NCI-H82 treated with DMSO at 0.1 percent for 48 hours (cell line): ENCODE data around the gene TOMM20.

ENCODE experiments used
- DNase-seq: peaks from one replicate; lab custom pipeline; 2025; ENCODE audit not compliant: unreplicated experiment; lab: John Stamatoyannopoulos, UW

TOMM20 gene

GRCh38 chr1:235136111-235136510 is 7.5 kb upstream of the TOMM20 start:
- no peak for DNase-seq

GRCh38 chr1:235134171-235134570 is 5.5 kb upstream of the TOMM20 start:
- DNase-seq, result no peak

- DNase-seq, result no peak
These were observed 4.4 kb upstream of the TOMM20 start for GRCh38 chr1:235133086-235133485.

GRCh38 chr1:235131961-235132360 is 3.3 kb upstream of the TOMM20 start:
- no peak for DNase-seq

- DNase-seq, result no peak
These were observed 2.2 kb upstream of the TOMM20 start for GRCh38 chr1:235130766-235131270.

GRCh38 chr1:235129774-235130570 is 1.3 kb upstream of the TOMM20 start:
- no peak for DNase-seq

GRCh38 chr1:235127732-235128455 is 743 bp downstream of the TOMM20 start:
- DNase-seq, result no peak

- DNase-seq, result no peak
These were observed 1.4 kb downstream of the TOMM20 start for GRCh38 chr1:235127203-235127602.

- no peak for DNase-seq
These were observed 4.0 kb downstream of the TOMM20 start for GRCh38 chr1:235124665-235125064.

- no peak for DNase-seq
These were observed 4.5 kb downstream of the TOMM20 start for GRCh38 chr1:235124111-235124510.

- DNase-seq, result no peak
These were observed 6.3 kb downstream of the TOMM20 start for GRCh38 chr1:235122348-235122747.

- no peak for DNase-seq
These were observed 15.3 kb downstream of the TOMM20 start for GRCh38 chr1:235113183-235113917.

GRCh38 chr1:235112297-235113182 is 16.1 kb downstream of the TOMM20 start:
- DNase-seq, result no peak

- DNase-seq, result no peak
These were observed 17.5 kb downstream of the TOMM20 start for GRCh38 chr1:235111107-235111506.

- no peak for DNase-seq
These were observed 19.8 kb downstream of the TOMM20 start for GRCh38 chr1:235108876-235109275.

- DNase-seq, result no peak
These were observed 20.4 kb downstream of the TOMM20 start for GRCh38 chr1:235108185-235108593.

- DNase-seq, result no peak
These were observed 21.1 kb downstream of the TOMM20 start for GRCh38 chr1:235107368-235108184.

- no peak for DNase-seq
These were observed 22.2 kb downstream of the TOMM20 start for GRCh38 chr1:235106457-235106856.
